Rectal smooth muscle tissue (tissue), 1 donor: ENCODE data around the gene PTPN2.

Source experiments
- H3K27ac ChIP-seq: one replicate; pipeline ENCODE4 v1.7.0; 2013; ENCODE audit warnings: low read depth, low read length, inconsistent platforms
- H3K27me3 ChIP-seq: one replicate; pipeline ENCODE4 v1.7.0; 2013; ENCODE audit warnings: low read length; ENCODE audit not compliant: control insufficient read depth, insufficient read depth
- H3K36me3 ChIP-seq: one replicate; pipeline ENCODE4 v1.7.0; 2013; ENCODE audit warnings: low read length; ENCODE audit not compliant: control insufficient read depth, insufficient read depth
- H3K4me1 ChIP-seq: one replicate; pipeline ENCODE4 v1.7.0; 2013; ENCODE audit warnings: low read length; ENCODE audit not compliant: control insufficient read depth, insufficient read depth
- H3K4me3 ChIP-seq: one replicate; pipeline ENCODE4 v1.7.0; 2013; ENCODE audit warnings: low read length
- H3K9ac ChIP-seq: one replicate; pipeline ENCODE4 v1.7.0; 2013; ENCODE audit warnings: low read length

The PTPN2 gene

GRCh38 chr18:12844391-12844790, 39.6 kb downstream of the PTPN2 start:
- no peak overlapping the region for H3K27ac ChIP-seq
- no peaks in the 10 kb centered on the region for H3K27me3 ChIP-seq
- H3K4me1 ChIP-seq = no peaks in the 10 kb centered on the region
- no peak overlapping the region for H3K4me3 ChIP-seq
- peaks cover 3% of the 10 kb centered on the region for H3K36me3 ChIP-seq
- H3K9ac ChIP-seq = no peak overlapping the region

GRCh38 chr18:12843420-12844350, 40.4 kb downstream of the PTPN2 start:
- H3K27ac ChIP-seq = no peak overlapping the region
- H3K9ac ChIP-seq = no peak overlapping the region
- H3K36me3 ChIP-seq = peaks cover 3% of the 10 kb centered on the region
- no peaks in the 10 kb centered on the region for H3K4me1 ChIP-seq
- no peaks in the 10 kb centered on the region for H3K27me3 ChIP-seq
- H3K4me3 ChIP-seq = no peak overlapping the region

- no peak overlapping the region for H3K9ac ChIP-seq
- no peak overlapping the region for H3K4me3 ChIP-seq
- peaks cover 3% of the 10 kb centered on the region for H3K36me3 ChIP-seq
- no peaks in the 10 kb centered on the region for H3K27me3 ChIP-seq
- H3K4me1 ChIP-seq = no peaks in the 10 kb centered on the region
- H3K27ac ChIP-seq = no peak overlapping the region
Measured at GRCh38 chr18:12842459-12843380, 41.3 kb downstream of the PTPN2 start.

GRCh38 chr18:12841070-12841469, 43.0 kb downstream of the PTPN2 start:
- Histone ChIP-seq H3K36me3 (peaks cover 3% of the 10 kb centered on the region), H3K27ac (no peak overlapping the region), H3K4me1 (no peaks in the 10 kb centered on the region)

GRCh38 chr18:12840382-12840781, 43.7 kb downstream of the PTPN2 start:
- Histone ChIP-seq H3K36me3 (peaks cover 3% of the 10 kb centered on the region), H3K9ac (no peak overlapping the region), H3K4me3 (no peak overlapping the region), H3K4me1 (no peaks in the 10 kb centered on the region), H3K27me3 (no peaks in the 10 kb centered on the region), H3K27ac (no peak overlapping the region)

More at GRCh38 chr18:12841070-12841469, 43.0 kb downstream of the PTPN2 start:
- no peaks in the 10 kb centered on the region for H3K27me3 ChIP-seq
- no peak overlapping the region for H3K9ac ChIP-seq
- no peak overlapping the region for H3K4me3 ChIP-seq

GRCh38 chr18:12839526-12840196, 44.4 kb downstream of the PTPN2 start:
- Histone ChIP-seq H3K4me1 (no peaks in the 10 kb centered on the region), H3K9ac (no peak overlapping the region), H3K36me3 (peaks cover 3% of the 10 kb centered on the region), H3K27me3 (no peaks in the 10 kb centered on the region), H3K27ac (peak overlapping the region; percentile 33), H3K4me3 (no peak overlapping the region)

- no peak overlapping the region for H3K9ac ChIP-seq
- peak overlapping the region; percentile 33 for H3K27ac ChIP-seq
- no peaks in the 10 kb centered on the region for H3K4me1 ChIP-seq
- peaks cover 3% of the 10 kb centered on the region for H3K36me3 ChIP-seq
- H3K27me3 ChIP-seq = no peaks in the 10 kb centered on the region
- H3K4me3 ChIP-seq = no peak overlapping the region
Measured at GRCh38 chr18:12839057-12839525, 44.9 kb downstream of the PTPN2 start.

GRCh38 chr18:12838178-12838634, 45.8 kb downstream of the PTPN2 start:
- Histone ChIP-seq H3K4me1 (no peaks in the 10 kb centered on the region), H3K36me3 (peaks cover 6% of the 10 kb centered on the region), H3K27me3 (no peaks in the 10 kb centered on the region), H3K4me3 (peak overlapping the region; percentile 2), H3K27ac (no peak overlapping the region), H3K9ac (no peak overlapping the region)

- no peak overlapping the region for H3K27ac ChIP-seq
- H3K4me3 ChIP-seq = no peak overlapping the region
- no peaks in the 10 kb centered on the region for H3K4me1 ChIP-seq
- H3K36me3 ChIP-seq = peaks cover 6% of the 10 kb centered on the region
- no peak overlapping the region for H3K9ac ChIP-seq
- no peaks in the 10 kb centered on the region for H3K27me3 ChIP-seq
Measured at GRCh38 chr18:12837747-12838146, 46.3 kb downstream of the PTPN2 start.

- H3K27ac ChIP-seq = no peak overlapping the region
- no peaks in the 10 kb centered on the region for H3K4me1 ChIP-seq
- no peak overlapping the region for H3K9ac ChIP-seq
- H3K36me3 ChIP-seq = peaks cover 3% of the 10 kb centered on the region
- H3K4me3 ChIP-seq = no peak overlapping the region
- no peaks in the 10 kb centered on the region for H3K27me3 ChIP-seq
Measured at GRCh38 chr18:12836551-12836950, 47.5 kb downstream of the PTPN2 start.

GRCh38 chr18:12828116-12829051, 55.7 kb downstream of the PTPN2 start:
- Histone ChIP-seq H3K4me1 (no peaks in the 10 kb centered on the region), H3K9ac (no peak overlapping the region), H3K27me3 (no peaks in the 10 kb centered on the region), H3K27ac (no peak overlapping the region), H3K36me3 (peaks cover under 1% of the 10 kb centered on the region), H3K4me3 (no peak overlapping the region)
